GM18505 (cell line): ENCODE results near the gene NPTX1.

Experiments
- ATAC-seq: cut with Tn5 transposase; IDR thresholded peaks from one replicate; pipeline ENCODE4 v1.9.1; 2021; ENCODE audit not compliant: unreplicated experiment
- POLR2A ChIP-seq: IDR thresholded peaks from 4 replicates; pipeline ENCODE4 v1.6.1; 2011; ENCODE audit warnings: borderline replicate concordance; ENCODE audit not compliant: insufficient read depth, insufficient read length; ENCODE audit errors: extremely low read depth

The NPTX1 gene

DNA sequence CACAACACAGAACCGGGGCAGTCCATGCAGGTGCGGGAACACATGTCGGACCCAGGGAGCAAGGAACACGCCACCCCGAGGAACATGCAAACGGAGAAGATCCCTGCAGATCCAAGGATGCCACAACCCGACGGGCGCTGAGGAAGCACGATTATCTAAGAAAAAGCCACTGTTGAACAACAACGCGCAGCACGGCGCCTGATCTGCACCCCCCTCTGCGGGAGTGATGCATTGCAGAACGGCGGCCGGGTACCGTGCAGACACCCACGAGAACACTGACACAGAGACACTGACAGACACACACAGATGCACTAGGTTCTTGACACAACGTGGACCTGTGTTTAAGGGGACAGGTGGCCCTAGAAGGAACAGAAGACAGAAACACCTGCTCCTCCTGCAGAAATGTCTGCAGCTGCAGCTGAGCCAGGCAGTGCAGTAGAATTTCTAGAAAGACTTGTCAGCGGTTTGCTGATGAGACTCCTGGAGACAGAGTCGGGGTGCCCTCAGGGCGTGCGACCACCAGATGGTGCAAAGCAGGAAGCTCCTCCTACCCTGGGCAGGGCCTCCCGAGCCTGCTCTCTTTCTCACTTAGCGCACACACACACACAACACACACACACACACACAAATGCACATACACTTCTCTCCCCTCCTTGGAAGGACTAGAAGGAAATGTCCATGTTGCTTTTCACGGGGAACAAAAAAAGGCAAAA, 7.5 kb downstream of the NPTX1 start:
- ATAC-seq, result no peak
- TF ChIP-seq POLR2A, result no peak

GRCh38 chr17:80468242-80468641, 8.2 kb downstream of the NPTX1 start:
- TF ChIP-seq POLR2A, result no peak
- ATAC-seq, result no peak

- no peak for ATAC-seq
- no peak for TF ChIP-seq POLR2A
Observed at GRCh38 chr17:80466188-80466705, 10.2 kb downstream of the NPTX1 start.

DNA sequence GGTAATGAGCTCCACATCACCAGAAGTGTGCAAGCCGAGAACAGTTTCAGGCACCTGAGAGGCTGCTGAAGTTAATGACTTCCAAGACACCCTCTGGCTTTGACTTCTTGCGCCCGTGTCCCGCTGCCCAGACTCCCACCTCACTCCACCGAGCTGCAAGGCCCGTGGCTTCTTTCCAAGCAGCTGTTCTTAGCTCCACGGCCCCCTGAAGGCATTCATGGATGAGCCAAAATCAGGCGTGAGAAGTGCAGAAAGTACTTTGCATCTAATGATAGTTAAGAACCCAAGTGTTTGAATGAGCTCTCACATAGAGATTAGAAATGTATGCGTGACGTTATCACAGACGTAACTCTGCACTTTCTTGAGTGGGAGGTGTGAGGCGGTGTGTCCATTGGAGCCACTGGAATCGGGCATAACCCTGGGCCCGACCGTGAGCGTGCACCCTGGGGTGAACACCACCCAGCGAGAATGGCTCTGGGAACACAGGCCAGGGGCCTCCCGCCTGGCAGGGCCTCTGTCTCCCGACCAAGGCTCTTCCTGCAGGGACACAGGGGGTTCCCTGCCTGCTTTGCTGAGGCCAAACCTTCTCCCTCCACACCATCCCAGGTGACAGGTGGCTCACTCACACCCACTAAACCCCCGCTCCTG, 11.0 kb downstream of the NPTX1 start:
- no peak for ATAC-seq
- TF ChIP-seq POLR2A, result no peak

DNA sequence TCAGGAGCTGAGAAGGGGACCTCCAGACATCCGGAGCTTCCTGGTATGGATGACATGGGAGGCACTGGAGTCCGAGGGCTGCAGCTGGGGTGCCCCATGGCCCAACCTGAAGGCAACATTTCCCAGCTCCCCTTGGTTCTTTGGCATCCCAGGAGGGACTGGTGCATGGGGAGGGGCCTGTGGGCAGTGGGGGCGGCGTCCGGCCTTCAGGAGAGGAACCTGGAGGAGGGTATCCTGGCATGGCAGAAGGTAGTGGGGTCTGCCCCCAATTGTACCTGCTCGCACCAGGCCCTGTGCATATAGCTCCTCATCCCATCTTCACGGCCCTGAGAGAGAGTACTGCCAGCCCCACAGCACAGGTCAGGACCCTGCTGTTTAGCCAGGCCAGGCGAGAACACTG, 11.9 kb downstream of the NPTX1 start:
- TF ChIP-seq POLR2A, result no peak

DNA sequence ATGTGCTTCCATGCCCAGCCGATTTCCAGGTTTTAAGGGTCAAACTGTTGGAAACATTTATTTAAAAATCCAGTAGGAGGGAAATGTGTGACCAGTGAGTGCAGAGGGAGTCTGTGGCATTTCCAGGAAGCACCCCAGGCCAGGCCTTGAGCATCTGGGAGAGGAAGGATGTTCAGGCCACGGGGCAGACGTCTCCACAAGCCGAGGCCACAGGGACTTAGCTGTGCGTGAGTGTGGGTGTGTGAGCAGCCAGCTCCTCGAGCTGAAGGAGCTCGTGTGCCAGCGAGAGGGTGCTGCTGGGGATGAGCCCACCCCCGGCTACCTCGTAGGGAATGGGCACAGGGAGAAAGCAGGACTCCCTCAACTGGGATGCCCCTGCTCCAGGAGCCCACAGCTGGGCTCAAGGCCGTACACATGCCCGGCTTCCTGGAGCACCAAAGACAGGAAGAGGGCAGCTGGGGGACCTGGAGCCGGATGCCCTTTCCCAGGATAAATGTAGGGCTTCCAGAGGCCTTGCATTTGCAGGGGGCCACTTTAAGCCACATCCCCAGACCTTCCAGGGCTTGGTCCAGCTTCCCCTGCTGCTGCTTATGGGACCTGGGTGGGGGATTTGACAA, 12.5 kb downstream of the NPTX1 start:
- no peak for ATAC-seq
- no peak for TF ChIP-seq POLR2A

More for the DNA sequence above, 11.9 kb downstream of the NPTX1 start:
- no peak for ATAC-seq

GRCh38 chr17:80461528-80462160, 14.8 kb downstream of the NPTX1 start:
- no peak for TF ChIP-seq POLR2A
- no peak for ATAC-seq

GRCh38 chr17:80460429-80460834, 16.0 kb downstream of the NPTX1 start:
- no peak for ATAC-seq
- no peak for TF ChIP-seq POLR2A

DNA sequence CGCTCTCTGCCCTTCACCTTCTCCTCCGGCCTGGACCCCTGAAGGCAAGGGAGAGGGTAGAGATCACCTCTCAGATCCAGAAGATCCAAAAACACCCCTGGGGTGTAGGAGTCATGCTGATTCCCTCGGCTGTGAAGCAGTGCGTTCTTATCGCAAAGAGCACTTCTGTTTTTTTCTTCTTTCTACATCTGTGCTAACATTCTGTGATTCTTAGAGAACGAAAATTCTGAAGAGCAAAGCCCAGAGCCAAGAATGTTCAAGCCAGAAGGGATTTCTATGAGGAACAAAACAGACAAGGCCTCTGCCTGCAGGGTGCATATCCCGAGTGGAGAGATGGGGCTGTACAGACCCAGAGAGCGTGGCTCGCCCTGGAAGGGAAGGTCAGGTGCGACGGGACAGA, 17.2 kb downstream of the NPTX1 start:
- no peak for TF ChIP-seq POLR2A
- no peak for ATAC-seq

DNA sequence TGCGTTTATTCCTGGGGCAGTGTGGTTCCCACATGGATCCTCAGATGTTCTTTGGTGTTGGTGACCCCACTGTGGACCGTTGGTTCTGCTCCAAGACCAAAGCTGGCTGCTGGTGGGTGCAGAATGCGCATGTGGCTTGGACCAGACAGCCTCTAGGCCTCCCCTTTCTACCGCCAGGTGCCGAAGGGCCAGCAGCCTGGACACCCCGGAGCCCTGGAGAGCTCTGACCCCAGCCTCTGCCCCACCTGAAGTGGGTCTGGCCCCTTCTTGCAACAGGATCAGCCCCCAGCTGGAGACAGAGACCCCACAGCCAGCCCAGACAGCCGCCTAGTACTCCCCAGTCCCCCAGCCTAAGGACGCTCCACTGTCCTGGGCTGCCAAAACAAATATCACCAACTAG, 18.4 kb downstream of the NPTX1 start:
- no peak for ATAC-seq

GRCh38 chr17:80457236-80457856, 19.1 kb downstream of the NPTX1 start:
- no peak for TF ChIP-seq POLR2A

More for the DNA sequence above, 18.4 kb downstream of the NPTX1 start:
- no peak for TF ChIP-seq POLR2A

DNA sequence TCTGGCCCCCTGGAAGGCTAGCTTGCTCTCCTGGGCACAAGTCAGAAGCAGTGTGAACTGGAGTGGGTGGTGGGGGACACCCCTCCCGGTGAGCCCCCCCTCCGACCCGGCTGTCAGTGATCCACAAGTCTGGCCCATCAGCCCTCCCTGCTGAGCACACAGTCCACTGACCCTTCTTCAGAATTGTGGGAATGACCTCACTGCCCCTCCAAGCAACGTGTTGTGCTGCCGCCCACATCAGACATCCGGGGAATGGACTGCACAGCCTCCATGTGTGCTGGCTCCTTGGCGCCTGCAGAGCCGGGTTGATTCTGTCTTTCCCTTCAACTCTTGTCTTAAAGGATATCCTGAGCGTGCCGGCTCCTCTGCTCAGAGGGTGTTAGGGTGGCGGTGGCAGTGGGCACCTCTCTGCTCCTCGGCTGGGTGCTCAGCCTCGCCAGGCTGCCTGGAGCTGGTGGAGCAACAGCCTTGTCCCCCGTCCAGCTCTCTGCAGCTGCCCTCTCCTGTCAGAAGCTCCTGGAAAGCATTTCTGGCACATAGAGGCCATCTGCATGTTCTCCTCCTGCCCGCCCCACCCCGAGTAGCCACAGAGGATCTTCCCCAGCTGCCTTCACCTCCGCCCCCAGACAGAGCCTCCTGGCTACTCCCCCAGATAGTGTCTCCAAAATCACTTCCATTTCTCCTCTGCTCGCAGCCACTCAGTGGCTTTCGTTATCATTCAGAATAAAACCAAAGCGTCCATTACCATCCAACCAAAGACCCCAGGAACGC, 19.8 kb downstream of the NPTX1 start:
- ATAC-seq, result no peak
- no peak for TF ChIP-seq POLR2A

More at GRCh38 chr17:80457236-80457856, 19.1 kb downstream of the NPTX1 start:
- no peak for ATAC-seq

DNA sequence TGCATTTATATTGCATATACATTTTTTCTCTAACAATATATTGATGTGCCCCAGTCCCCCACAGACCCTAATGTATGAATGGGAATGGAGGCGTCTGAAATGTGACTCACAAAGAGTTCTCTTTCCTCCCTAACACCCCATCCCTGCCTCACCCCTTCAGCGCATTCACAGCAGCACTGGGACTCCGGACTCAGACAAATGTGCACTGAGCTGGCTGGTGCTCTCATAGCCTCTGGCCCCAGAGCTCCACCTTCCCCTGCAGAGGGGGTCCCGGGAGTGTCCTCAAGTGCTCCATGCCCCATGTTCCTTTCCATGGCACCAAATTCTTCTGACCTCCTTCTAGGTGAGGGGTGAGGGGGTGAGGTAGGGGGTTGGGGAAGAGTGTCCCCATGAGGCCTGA, 20.6 kb downstream of the NPTX1 start:
- no peak for TF ChIP-seq POLR2A
- ATAC-seq, result no peak

DNA sequence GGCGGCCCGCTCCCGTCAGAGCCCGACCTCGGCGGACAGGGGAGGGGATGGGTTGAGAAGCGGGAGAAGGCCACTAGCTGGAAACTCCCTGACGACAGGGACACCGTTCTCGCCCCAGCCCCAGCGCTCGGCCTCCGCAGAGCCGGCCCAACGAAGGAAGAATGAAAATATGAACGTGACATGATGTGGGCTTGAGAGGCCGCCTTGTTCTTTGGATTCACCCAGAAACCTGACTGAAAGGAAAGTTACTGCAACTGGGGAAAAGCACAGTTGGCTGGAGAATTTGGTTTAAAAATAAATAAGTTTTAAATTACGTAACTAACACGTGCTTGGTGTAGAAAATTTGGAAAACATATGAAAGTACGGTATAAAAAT, 21.1 kb downstream of the NPTX1 start:
- TF ChIP-seq POLR2A, result no peak
- no peak for ATAC-seq
